GM19238 (cell line): Measurements from ENCODE around the gene TRIM73.
"Not testable (repeated sequence)": the region's sequence is repeated elsewhere in the genome, so short reads cannot be mapped to it uniquely, and the experiment has no call there.

Source experiments
- DNase-seq: peaks from one replicate; pipeline ENCODE4 v3.0.0; 2011; ENCODE audit warnings: low spot score; ENCODE audit not compliant: insufficient read length

Gene TRIM73

DNA sequence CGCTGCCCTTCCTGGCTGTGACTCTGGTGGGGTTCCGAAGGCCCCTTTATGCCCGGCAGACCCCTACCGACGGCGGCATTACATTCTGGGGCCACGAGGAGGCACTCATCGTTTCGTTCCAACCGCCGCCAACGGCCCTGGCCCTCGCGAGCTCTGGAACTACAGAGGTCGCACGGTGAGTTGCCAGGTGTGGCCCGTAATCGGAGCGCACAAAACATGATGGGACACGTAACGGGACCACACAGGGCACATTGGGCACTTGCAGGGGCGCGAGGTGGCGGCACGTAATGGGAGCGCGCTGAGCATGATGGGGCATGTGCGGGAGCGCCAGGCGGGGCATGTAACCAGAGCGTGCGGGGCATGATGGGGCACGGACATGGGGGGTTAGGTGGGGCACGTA is at the start of gene TRIM73:
TRIM73 (plus strand) TSS at position 301 of the 400 bp plus-strand sequence. CDS start 3,305 bp downstream, outside the sequence.
- DNase-seq: not testable (repeated sequence)

- DNase-seq: not testable (repeated sequence)
These were observed 36.5 kb upstream of the TRIM73 start for GRCh38 chr7:75358671-75359541.

DNA sequence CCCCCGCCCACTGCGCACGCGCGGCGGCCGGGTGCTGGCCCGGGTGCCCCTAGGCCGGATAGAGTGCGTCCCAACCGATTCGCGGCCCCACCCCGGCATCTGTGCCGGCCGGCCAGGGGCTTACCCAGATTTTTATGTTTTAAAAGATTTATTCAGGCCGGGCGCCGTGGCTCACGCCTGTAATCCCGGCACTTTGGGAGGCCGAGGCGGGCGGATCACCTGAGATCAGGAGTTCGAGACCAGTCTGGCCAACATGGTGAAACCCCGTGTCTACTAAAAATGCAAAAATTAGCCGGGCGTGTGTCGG is 35.9 kb upstream of the TRIM73 start:
- not testable (repeated sequence) for DNase-seq

- DNase-seq: not testable (repeated sequence)
These were observed 31.4 kb upstream of the TRIM73 start for GRCh38 chr7:75364079-75364478.

DNA sequence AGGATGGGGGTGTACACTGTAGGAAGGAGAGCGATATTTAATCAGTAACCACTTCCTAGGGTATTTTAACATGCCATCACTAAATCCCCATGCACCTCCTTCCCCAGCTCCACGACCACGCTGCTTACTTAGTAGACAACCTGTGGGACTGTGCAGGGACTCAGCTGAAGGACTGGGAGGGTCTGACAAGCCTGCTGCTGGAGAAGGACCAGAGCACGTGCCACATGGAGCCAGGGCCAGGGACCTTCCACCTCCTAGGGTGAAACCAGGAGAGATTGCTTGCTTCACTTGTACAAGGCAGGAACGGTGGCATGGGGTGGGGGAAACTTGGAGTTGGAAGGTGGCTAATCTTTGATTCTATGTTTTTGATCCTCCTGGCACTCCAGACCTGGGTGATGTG is 28.8 kb upstream of the TRIM73 start:
- DNase-seq: not testable (repeated sequence)

GRCh38 chr7:75367313-75367712 is 28.1 kb upstream of the TRIM73 start:
- DNase-seq: not testable (repeated sequence)

DNA sequence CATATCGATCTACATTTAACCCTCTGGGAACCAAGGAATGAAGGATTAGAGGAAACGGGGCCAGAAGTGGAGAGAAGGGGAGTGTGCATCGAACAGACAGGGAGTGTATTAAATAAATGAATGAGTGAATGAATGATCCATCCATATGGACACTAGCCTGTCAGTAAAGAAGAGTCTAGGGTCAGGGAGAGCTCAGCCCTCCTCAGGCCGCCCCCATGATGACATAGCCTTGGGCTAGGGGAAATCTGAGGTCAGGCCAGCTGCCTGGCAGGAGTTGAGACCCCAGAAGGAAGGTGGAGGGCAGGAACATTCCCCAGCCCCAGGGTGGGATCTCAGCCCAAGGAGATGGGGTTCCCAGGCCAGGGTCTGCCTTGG is 21.3 kb upstream of the TRIM73 start:
- DNase-seq: not testable (repeated sequence)

- not testable (repeated sequence) for DNase-seq
These were observed 20.7 kb upstream of the TRIM73 start for GRCh38 chr7:75374519-75375317.

DNA sequence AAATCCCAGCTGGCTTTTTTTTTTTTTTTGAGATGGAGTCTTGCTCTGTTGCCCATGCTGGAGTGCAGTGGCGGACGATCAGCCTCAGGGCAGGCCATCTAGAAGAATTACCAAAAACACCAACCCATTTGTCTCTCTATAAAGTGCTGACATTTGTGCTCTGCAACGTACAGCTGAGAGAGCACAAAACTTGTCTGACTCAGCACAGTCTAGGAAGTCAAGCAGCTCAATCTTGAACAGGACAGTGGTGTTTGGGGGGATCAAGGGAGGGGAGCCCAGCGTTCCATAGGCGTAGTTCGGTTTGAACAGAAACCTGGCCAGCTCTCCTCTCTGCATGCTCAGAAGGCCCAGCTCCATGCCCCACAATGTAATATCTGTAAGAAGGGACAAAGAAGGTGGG is 2.2 kb upstream of the TRIM73 start:
- DNase-seq: not testable (repeated sequence)

DNA sequence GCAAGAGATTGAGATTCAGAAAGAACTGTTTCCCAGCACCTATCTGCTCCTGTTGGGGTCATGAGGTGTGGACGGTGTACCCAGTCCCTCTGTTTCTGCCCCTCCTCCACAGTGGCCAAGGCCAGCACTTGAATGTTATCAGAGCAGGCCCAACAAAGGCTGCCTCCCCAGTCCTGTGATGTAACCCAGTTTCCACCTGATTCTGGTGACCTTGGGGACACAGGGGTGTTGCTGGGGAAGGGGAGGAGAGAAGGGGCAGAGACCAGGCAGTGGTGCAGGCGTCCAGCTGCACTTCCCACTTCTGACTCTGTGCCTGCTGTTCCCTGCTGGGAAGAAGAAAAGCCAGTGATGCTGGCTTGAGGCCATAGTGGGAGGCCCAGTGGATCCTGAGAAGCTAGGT is 2.4 kb downstream of the TRIM73 start:
- not testable (repeated sequence) for DNase-seq

DNA sequence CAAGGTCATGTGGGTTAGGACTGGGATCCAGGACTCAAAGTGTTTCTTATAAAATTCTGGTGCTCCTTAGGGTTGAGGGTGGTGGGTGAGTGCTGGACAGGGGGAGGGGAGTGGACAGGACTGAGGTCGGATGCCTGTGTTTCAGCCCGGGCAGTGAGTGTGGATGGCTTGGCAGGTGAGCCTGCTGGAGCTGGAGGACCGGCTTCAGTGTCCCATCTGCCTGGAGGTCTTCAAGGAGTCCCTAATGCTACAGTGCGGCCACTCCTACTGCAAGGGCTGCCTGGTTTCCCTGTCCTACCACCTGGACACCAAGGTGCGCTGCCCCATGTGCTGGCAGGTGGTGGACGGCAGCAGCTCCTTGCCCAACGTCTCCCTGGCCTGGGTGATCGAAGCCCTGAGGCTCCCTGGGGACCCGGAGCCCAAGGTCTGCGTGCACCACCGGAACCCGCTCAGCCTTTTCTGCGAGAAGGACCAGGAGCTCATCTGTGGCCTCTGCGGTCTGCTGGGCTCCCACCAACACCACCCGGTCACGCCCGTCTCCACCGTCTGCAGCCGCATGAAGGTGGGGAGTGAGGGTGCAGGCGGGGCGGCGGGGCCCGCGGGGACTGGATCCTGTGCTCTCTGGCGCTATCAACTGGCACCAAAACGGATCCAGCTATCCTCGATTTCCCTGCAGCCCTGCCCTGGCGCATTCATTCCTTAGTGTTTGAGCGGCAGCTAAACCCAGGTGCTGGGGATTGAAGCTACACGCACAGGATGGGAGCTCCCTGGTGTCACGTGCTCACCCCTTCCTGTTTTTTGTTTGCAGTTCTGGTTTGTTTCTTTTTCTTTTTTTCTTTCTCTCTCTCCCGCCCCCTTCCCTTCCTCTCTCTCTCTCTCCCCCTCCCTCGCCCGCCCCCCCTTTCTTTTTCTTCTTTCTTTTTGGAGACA is 3.6 kb downstream of the TRIM73 start:
- not testable (repeated sequence) for DNase-seq

DNA sequence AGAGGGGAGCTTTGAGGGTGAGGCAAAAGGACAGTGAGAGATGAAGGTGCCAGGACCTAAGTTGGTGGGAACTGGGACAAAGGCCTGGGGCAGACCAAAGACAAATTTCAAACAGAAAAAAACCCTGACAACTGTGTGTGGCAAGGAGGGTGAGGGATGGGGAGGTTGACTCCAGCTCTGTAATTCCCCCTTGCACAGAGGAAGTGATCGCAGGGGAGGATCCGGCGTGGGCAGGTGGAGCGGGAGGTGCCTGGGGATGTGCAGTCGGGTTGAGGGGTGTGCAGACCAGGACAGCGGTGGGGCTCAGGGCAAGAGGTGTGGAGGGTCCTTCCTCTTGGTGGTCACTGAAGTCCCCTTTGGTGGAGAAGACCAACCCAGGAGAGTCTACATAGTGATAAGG is 5.1 kb downstream of the TRIM73 start:
- DNase-seq: not testable (repeated sequence)

DNA sequence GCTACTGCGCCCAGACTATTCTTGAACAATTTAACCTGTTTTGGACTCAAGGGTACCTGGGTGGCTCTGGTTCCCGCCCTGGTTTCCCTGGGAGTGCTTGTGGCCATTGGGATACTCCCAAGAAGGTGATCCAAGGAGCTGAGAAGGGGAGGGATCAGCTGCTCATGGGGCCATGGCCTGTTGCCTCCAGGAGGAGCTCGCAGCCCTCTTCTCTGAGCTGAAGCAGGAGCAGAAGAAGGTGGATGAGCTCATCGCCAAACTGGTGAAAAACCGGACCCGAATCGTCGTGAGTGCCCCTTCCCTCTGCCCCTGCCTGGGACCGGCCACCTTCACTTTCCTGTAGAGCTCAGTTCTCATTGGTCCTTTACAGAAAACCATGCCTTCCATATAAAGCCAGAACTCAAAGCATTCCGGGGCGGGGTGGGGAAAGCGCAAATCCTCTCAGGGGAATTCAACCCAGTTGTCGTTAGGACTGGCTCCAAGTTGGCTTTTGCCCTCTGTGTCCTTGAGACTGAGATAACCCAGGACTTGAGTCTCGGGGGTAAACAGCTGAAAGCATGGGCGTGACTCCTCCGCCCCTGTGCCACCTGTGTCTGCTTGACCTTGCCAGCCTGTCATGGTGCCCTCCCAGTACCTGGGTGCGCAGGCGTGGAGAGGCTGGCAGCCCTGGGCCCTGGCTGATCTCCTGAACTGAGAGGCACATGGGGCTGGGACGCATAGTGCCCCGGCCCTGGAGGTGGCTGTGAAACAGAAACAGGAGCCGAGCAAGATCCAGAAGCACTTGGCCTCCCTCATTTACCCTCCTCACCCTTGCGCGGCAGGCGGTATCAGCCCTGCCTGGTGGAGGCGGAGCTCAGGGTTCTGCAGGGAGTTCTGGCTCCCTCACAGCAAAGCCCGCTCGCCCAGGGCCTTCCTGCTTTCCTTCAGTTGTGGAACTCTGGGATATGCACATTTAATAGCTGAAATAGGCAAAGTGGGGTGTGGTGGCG is 8.3 kb downstream of the TRIM73 start:
- DNase-seq: not testable (repeated sequence)

- DNase-seq: not testable (repeated sequence)
These were observed 9.2 kb downstream of the TRIM73 start for GRCh38 chr7:75404663-75405062.

DNA sequence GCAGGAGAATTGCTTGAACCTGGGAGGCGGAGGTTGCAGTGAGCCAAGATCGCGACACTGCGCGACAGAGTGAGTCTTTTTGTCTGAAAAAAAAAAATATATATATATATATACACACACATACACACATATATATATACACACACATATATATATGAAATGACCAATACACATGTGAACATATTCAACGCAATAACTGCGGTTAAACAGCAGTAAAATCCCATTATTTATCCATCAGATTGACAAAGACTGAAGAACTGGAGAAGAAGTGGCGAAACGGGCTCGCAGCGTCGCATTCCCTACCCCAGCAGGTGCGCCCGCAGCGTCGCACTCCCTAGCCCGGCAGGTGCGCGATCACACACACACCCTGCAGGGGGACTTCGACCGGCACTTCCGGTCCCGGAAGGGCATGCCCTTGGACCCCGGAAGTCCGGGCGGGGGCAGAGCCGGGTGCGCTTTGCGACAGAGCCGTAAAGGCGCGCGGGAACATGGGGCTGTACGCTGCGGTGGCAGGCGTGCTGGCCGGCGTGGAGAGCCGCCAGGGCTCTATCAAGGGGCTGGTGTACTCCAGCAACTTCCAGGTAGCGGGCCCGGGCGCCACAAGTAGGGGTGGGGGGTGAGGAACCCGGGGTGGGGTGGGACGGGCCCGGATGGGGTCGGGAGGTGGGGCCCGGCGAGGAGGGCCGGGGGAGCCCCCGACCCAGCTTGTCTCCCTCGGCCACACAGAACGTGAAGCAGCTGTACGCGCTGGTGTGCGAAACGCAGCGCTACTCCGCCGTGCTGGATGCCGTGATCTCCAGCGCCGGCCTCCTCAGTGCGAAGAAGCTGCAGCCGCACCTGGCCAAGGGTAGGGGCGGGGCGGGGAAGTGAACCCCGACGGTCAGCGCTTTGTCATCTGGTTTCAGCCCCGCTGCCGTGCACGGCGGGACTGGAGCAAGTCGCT is 14.7 kb downstream of the TRIM73 start:
- DNase-seq: not testable (repeated sequence)

DNA sequence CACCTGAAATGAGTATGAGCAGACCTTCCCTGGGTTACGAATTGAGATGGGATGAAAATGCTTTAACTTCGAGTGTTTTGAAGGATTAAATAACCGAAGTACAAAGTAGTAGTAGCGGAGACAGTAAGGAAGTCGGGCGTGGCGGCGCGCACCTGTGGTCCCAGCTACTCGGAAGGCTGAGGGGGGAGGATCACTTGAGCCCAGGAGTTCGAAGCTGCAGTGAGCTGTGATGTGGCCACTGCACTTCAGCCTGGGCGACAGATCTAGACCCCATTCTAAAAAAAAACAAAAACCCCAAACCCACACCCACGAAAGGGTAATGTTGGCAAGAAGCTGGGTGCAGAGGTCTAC is 15.4 kb downstream of the TRIM73 start:
- DNase-seq: not testable (repeated sequence)

- not testable (repeated sequence) for DNase-seq
These were observed 18.8 kb downstream of the TRIM73 start for GRCh38 chr7:75414204-75414603.

- DNase-seq: not testable (repeated sequence)
These were observed 19.4 kb downstream of the TRIM73 start for GRCh38 chr7:75414708-75415427.
